Liver (tissue), 9 donors: ENCODE measurements around the gene SLC47A2. TPM values are rescaled to one million over a fixed set of nuclear protein-coding genes. Genes with fewer than 3 reads are reported as not detected.

Source experiments
- DNase-seq: peaks from one replicate; pipeline ENCODE4 v3.0.0-alpha.2; 2017; ENCODE audit warnings: low spot score
- H3K27ac ChIP-seq, 2 donors: one replicate each; pipeline ENCODE4 v1.7.0; 2013; ENCODE audit warnings: inconsistent platforms in 2 of 2, low read length in 2 of 2, control low read depth in 1 of 2, low read depth in 1 of 2, mild to moderate bottlenecking in 1 of 2
- H3K27me3 ChIP-seq, 4 donors: one replicate each; pipeline versions ENCODE4 v1.6.1 to v1.7.0; 2013; ENCODE audit warnings: low read length in 3 of 4, inconsistent platforms in 1 of 4, mild to moderate bottlenecking in 1 of 4, moderate library complexity in 1 of 4; ENCODE audit not compliant: control insufficient read depth in 4 of 4, insufficient read depth in 4 of 4
- H3K36me3 ChIP-seq, 4 donors: one replicate each; pipeline versions ENCODE4 v1.6.1 to v1.7.0; 2013; ENCODE audit warnings: low read length in 3 of 4, mild to moderate bottlenecking in 3 of 4, low read depth in 1 of 4, moderate library complexity in 1 of 4; ENCODE audit not compliant: control insufficient read depth in 4 of 4, insufficient read depth in 3 of 4
- H3K4me1 ChIP-seq, 4 donors: one replicate each; pipeline versions ENCODE4 v1.6.1 to v1.7.0; 2013; ENCODE audit warnings: low read length in 3 of 4, mild to moderate bottlenecking in 3 of 4, moderate library complexity in 1 of 4; ENCODE audit not compliant: control insufficient read depth in 4 of 4, insufficient read depth in 4 of 4
- H3K4me3 ChIP-seq, 3 donors: one replicate each; pipeline versions ENCODE4 v1.6.1 to v1.7.0; 2013; ENCODE audit warnings: low read length in 3 of 3, control low read depth in 1 of 3, low read depth in 1 of 3, mild to moderate bottlenecking in 1 of 3
- H3K9ac ChIP-seq, 2 donors: one replicate each; pipeline ENCODE4 v1.7.0; 2013; ENCODE audit warnings: low read length in 2 of 2, mild to moderate bottlenecking in 2 of 2, moderate library complexity in 2 of 2, control low read depth in 1 of 2, low read depth in 1 of 2
- H3K9me3 ChIP-seq, 4 donors: one replicate each; pipeline versions ENCODE4 v1.6.1 to v1.7.0; 2013; ENCODE audit warnings: low read length in 3 of 4; ENCODE audit not compliant: control insufficient read depth in 4 of 4
- ATF3 ChIP-seq: IDR thresholded peaks from 2 replicates; pipeline ENCODE4 v1.6.1; 2016; ENCODE audit warnings: antibody characterized with exemption
- CTCF ChIP-seq: fragments of 150-350 bp; IDR thresholded peaks from 2 replicates; pipeline ENCODE4 v1.5.1; 2017; ENCODE audit warnings: improper control_type of control experiment, low read depth, low read length; ENCODE audit not compliant: missing input control
- EGR1 ChIP-seq, 2 donors: IDR thresholded peaks; 2 replicates each; pipeline ENCODE4 v1.6.1; 2016 to 2018; ENCODE audit warnings: antibody characterized with exemption in 2 of 2, low read depth in 2 of 2
- FOXA1 ChIP-seq: IDR thresholded peaks from 2 replicates; pipeline ENCODE4 v1.6.1; 2016; ENCODE audit warnings: antibody characterized with exemption
- FOXA2 ChIP-seq: IDR thresholded peaks from 2 replicates; pipeline ENCODE4 v1.6.1; 2016; ENCODE audit warnings: antibody characterized with exemption
- GABPA ChIP-seq, 2 donors: IDR thresholded peaks in 1 of 2; conservative IDR thresholded peaks in 1 of 2; 2 replicates each; pipeline ENCODE4 v1.6.1; 2016; ENCODE audit warnings: antibody characterized with exemption in 2 of 2, mild to moderate bottlenecking in 1 of 2, moderate library complexity in 1 of 2
- HNF4A ChIP-seq, 2 donors: conservative IDR thresholded peaks; 2 replicates each; pipeline ENCODE4 v1.6.1; 2016; ENCODE audit warnings: antibody characterized with exemption in 2 of 2, mild to moderate bottlenecking in 2 of 2
- HNF4G ChIP-seq: IDR thresholded peaks from 2 replicates; pipeline ENCODE4 v1.6.1; 2016; ENCODE audit warnings: antibody characterized with exemption
- JUND ChIP-seq, 2 donors: IDR thresholded peaks; 2 replicates each; pipeline ENCODE4 v1.6.1; 2016; ENCODE audit warnings: antibody characterized with exemption in 2 of 2
- MAX ChIP-seq: IDR thresholded peaks from 2 replicates; pipeline ENCODE4 v1.6.1; 2016; ENCODE audit warnings: antibody characterized with exemption
- NR2F2 ChIP-seq: IDR thresholded peaks from 2 replicates; pipeline ENCODE4 v1.6.1; 2016; ENCODE audit warnings: antibody characterized with exemption
- RAD21 ChIP-seq, 2 donors: IDR thresholded peaks; 2 replicates each; pipeline ENCODE4 v1.6.1; 2016; ENCODE audit warnings: antibody characterized with exemption in 2 of 2, mild to moderate bottlenecking in 2 of 2
- REST ChIP-seq: IDR thresholded peaks from 2 replicates; pipeline ENCODE4 v1.6.1; 2016; ENCODE audit warnings: antibody characterized with exemption, mild to moderate bottlenecking
- RXRA ChIP-seq, 2 donors: IDR thresholded peaks; 2 replicates each; pipeline ENCODE4 v1.6.1; 2017 to 2018; ENCODE audit warnings: antibody characterized with exemption in 2 of 2, mild to moderate bottlenecking in 1 of 2
- SP1 ChIP-seq: IDR thresholded peaks from 2 replicates; pipeline ENCODE4 v1.6.1; 2018; ENCODE audit warnings: antibody characterized with exemption, mild to moderate bottlenecking
- TAF1 ChIP-seq: conservative IDR thresholded peaks from 2 replicates; pipeline ENCODE4 v1.6.1; 2016; ENCODE audit warnings: antibody characterized with exemption, mild to moderate bottlenecking
- YY1 ChIP-seq: IDR thresholded peaks from 2 replicates; pipeline ENCODE4 v1.6.1; 2016; ENCODE audit warnings: antibody characterized with exemption, mild to moderate bottlenecking
- ZBTB33 ChIP-seq: IDR thresholded peaks from 2 replicates; pipeline ENCODE4 v1.6.1; 2016; ENCODE audit warnings: antibody characterized with exemption
- WGBS: extraction: QIAGEN DNeasy Blood & Tissue Kit; methylation state at CpG from one replicate; pipeline ENCODE4 v1.1.7; 2013; 5-methylcytosine and 5-hydroxymethylcytosine counted together
- polyA plus RNA-seq, 2 donors: library from polyadenylated mRNA; stranded (reverse) in 1 of 2; unstranded in 1 of 2; fragments of 200-250 nt in 1 of 2; fragments of >200 nt in 1 of 2; fragmentation: Nextera tagmentation in 1 of 2; extraction: Ambion mirVana in 1 of 2; gene quantifications; one replicate each; pipeline versions ENCODE4 v1.2.1 to v1.2.3, GENCODE V29; 2013 to 2015
- total RNA-seq, 2 donors: library from RNA; depleted of rRNA; stranded (reverse); fragments of >200 nt; gene quantifications; one replicate each; pipeline ENCODE4 v1.2.3, GENCODE V29; 2014
- donor health status: healthy.
- donor health status: healthy.
- donor health status: healthy.
- donor health status: healthy.
- donor health status: healthy.

Gene SLC47A2
- total and polyA plus RNA-seq, 4 donors = 0.08 TPM; not detected in 3

GRCh38 chr17:19740933-19741332, 24.5 kb upstream of the SLC47A2 start:
- Histone ChIP-seq H3K4me1 (peaks cover 0 to 4% (median 0%) of the 10 kb centered on the region in 4 donors), H3K27ac (no peak overlapping the region), H3K9me3 (no peaks in the 10 kb centered on the region), H3K36me3 (no peaks in the 10 kb centered on the region), H3K27me3 (no peaks in the 10 kb centered on the region), H3K4me3 (no peak overlapping the region), H3K9ac (no peak overlapping the region)
- DNase-seq = no peak
- TF ChIP-seq JUND (IDR thresholded peaks at IDR 0.05) (no peak), EGR1 (IDR thresholded peaks at IDR 0.05; ENCODE audit: low read depth in 2 of 2) (no peak), RAD21 (IDR thresholded peaks at IDR 0.05) (no peak), SP1 (no peak), FOXA1 (no peak), TAF1 (no peak), HNF4G (no peak), RXRA (IDR thresholded peaks at IDR 0.05) (no peak), HNF4A (conservative IDR thresholded peaks at IDR 0.05) (no peak), NR2F2 (no peak), FOXA2 (no peak), ATF3 (no peak), CTCF (no peak), GABPA (IDR thresholded peaks at IDR 0.05 in 1 of 2, conservative IDR thresholded peaks at IDR 0.05 in 1 of 2) (no peak), YY1 (no peak), REST (no peak), MAX (no peak)
- 93% methylated on average over 7 of the region's 7 CpGs for WGBS

GRCh38 chr17:19739241-19740201, 23.1 kb upstream of the SLC47A2 start:
- H3K9ac ChIP-seq = no peak overlapping the region
- H3K36me3 ChIP-seq = no peaks in the 10 kb centered on the region
- H3K27me3 ChIP-seq = no peaks in the 10 kb centered on the region
- 94% methylated on average over 26 of the region's 26 CpGs for WGBS
- no peaks in the 10 kb centered on the region for H3K9me3 ChIP-seq
- H3K27ac ChIP-seq = no peak overlapping the region
- H3K4me3 ChIP-seq = no peak overlapping the region
- no peak for DNase-seq
- H3K4me1 ChIP-seq = no peaks in the 10 kb centered on the region
- TF ChIP-seq FOXA2 = no peak
- no peak for TF ChIP-seq RAD21 (IDR thresholded peaks at IDR 0.05)
- TF ChIP-seq MAX = no peak
- TF ChIP-seq TAF1 = no peak
- TF ChIP-seq HNF4G = no peak
- no peak for TF ChIP-seq ATF3
- no peak for TF ChIP-seq FOXA1
- no peak for TF ChIP-seq REST
- no peak for TF ChIP-seq GABPA (IDR thresholded peaks at IDR 0.05 in 1 of 2, conservative IDR thresholded peaks at IDR 0.05 in 1 of 2)
- TF ChIP-seq HNF4A (conservative IDR thresholded peaks at IDR 0.05) = no peak
- no peak for TF ChIP-seq ZBTB33
